Ammon's horn (tissue), 1 donor: ENCODE results near the gene ANO8.

ENCODE experiments used
- DNase-seq: peaks from one replicate; pipeline ENCODE4 v3.0.0-alpha.2; 2016; ENCODE audit warnings: low spot score

The ANO8 gene

GRCh38 chr19:17347877-17348276 lies 13.2 kb upstream of the ANO8 start:
- DNase-seq: no peak

GRCh38 chr19:17347361-17347760 lies 12.7 kb upstream of the ANO8 start:
- DNase-seq: no peak

- peak; percentile 74 for DNase-seq
These were observed 11.5 kb upstream of the ANO8 start for GRCh38 chr19:17346109-17346671.

GRCh38 chr19:17341845-17342244 lies 7.2 kb upstream of the ANO8 start:
- no peak for DNase-seq

GRCh38 chr19:17341386-17341785 lies 6.7 kb upstream of the ANO8 start:
- DNase-seq: no peak

GRCh38 chr19:17340871-17341357 lies 6.3 kb upstream of the ANO8 start:
- no peak for DNase-seq

GRCh38 chr19:17340302-17340870 lies 5.7 kb upstream of the ANO8 start:
- DNase-seq: no peak

- DNase-seq: no peak
These were observed 4.6 kb upstream of the ANO8 start for GRCh38 chr19:17339088-17339741.

- DNase-seq: no peak
These were observed 3.9 kb upstream of the ANO8 start for GRCh38 chr19:17338433-17339078.

GRCh38 chr19:17337675-17338432 lies 3.2 kb upstream of the ANO8 start:
- no peak for DNase-seq

- peak; percentile 99 for DNase-seq
These were observed 2.4 kb upstream of the ANO8 start, which contains the start of gene GTPBP3 for GRCh38 chr19:17336872-17337674. Gene GTPBP3 (plus strand): TSS chr19:17337553. CDS start chr19:17337612, 59 bp downstream.

GRCh38 chr19:17335575-17335974 lies 920 bp upstream of the ANO8 start:
- DNase-seq: no peak

GRCh38 chr19:17333611-17334413 lies 843 bp downstream of the ANO8 start:
- no peak for DNase-seq

- peak; percentile 54 for DNase-seq
These were observed 1.7 kb downstream of the ANO8 start for GRCh38 chr19:17332677-17333581.

GRCh38 chr19:17332360-17332676 lies 2.3 kb downstream of the ANO8 start:
- DNase-seq: no peak

GRCh38 chr19:17331045-17331558 lies 3.6 kb downstream of the ANO8 start:
- no peak for DNase-seq

GRCh38 chr19:17330262-17331044 lies 4.2 kb downstream of the ANO8 start:
- no peak for DNase-seq
